HUES48 (cell line): ENCODE results near the gene WNT9A.

Experiments used
- H3K27ac ChIP-seq: one replicate; pipeline ENCODE4 v1.7.0; 2013; ENCODE audit warnings: low read depth, low read length, inconsistent platforms
- H3K27me3 ChIP-seq: 2 replicates; pipeline ENCODE4 v1.6.1; 2013; ENCODE audit warnings: mild to moderate bottlenecking, low read length; ENCODE audit not compliant: control insufficient read depth, insufficient read depth
- H3K36me3 ChIP-seq: 2 replicates; pipeline ENCODE4 v1.6.1; 2013; ENCODE audit warnings: low read length; ENCODE audit not compliant: control insufficient read depth, insufficient read depth
- H3K4me1 ChIP-seq: 2 replicates; pipeline ENCODE4 v1.6.1; 2013; ENCODE audit warnings: mild to moderate bottlenecking, low read length; ENCODE audit not compliant: control insufficient read depth, insufficient read depth
- H3K4me3 ChIP-seq: 2 replicates; pipeline ENCODE4 v1.5.1; 2013; ENCODE audit warnings: mild to moderate bottlenecking, low read depth, low read length
- H3K9ac ChIP-seq: 2 replicates; pipeline ENCODE4 v1.6.1; 2013; ENCODE audit warnings: mild to moderate bottlenecking, low read depth, low read length, moderate library complexity
- H3K9me3 ChIP-seq: 2 replicates; pipeline ENCODE4 v1.6.1; 2013; ENCODE audit warnings: low read length; ENCODE audit not compliant: control insufficient read depth, insufficient read depth

Gene WNT9A

DNA sequence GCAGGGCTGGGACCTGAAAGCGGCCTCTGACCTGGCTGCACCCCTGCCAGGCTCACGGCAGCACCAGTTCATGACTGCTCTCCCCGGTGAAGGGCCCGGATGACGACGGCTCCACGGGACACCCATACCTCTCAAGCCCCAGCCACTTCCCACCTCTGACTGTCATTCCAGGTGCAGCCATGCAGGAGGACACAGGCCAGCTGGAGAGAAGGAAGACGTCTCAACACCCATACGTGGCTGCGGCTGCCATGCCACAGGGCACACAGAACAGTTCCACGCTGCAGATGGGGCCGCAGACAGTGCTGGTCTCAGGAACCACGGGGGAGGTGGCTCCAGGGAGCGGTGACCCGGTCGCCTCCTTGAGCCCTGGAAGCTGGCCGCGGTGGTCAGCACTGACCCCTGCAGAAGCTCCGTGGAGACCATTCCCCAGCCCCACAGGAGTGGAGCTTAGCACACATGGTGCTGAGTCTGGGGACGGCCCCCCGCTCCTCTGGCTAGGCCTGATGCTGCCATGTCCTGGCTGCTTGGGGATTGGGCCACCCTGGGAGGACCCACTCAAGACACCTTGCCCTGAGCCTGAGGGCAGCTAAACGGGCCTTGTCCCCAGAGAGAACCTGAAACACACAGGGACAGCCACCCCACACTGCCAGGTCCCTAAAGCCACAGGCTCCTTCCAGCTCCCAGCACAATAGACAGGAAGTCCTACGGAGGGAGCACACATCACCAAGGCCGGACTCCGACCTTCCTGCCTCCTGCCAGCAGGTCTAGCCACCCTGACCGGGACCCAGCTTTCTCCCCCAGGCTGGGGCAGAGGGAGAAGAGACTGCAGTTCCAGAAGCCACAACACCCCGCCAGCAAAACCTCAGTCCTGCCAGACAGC is 8.6 kb downstream of the WNT9A start:
- H3K9ac ChIP-seq: no peak overlapping the region
- H3K4me3 ChIP-seq: no peak overlapping the region
- no peaks in the 10 kb centered on the region for H3K27me3 ChIP-seq
- no peaks in the 10 kb centered on the region for H3K36me3 ChIP-seq
- no peaks in the 10 kb centered on the region for H3K9me3 ChIP-seq
- no peak overlapping the region for H3K27ac ChIP-seq
- H3K4me1 ChIP-seq: no peaks in the 10 kb centered on the region

DNA sequence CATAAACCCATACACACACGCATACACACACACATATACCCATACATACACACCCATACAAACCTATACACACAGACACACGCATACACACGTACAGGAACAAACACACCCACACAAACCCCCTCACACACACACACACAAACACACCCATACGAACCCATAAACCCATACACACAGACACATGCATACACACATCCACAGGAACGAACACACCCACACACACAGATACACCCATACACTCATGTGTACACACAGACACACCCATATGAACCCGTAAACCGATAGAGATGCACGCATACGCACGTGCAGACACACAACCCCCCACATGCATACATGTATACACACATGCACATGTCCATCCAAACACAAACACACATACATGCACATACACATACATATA is 9.5 kb downstream of the WNT9A start:
- Histone ChIP-seq H3K4me3 (no peak overlapping the region), H3K36me3 (no peaks in the 10 kb centered on the region), H3K27me3 (no peaks in the 10 kb centered on the region), H3K9me3 (no peaks in the 10 kb centered on the region), H3K9ac (no peak overlapping the region), H3K27ac (no peak overlapping the region), H3K4me1 (no peaks in the 10 kb centered on the region)

DNA sequence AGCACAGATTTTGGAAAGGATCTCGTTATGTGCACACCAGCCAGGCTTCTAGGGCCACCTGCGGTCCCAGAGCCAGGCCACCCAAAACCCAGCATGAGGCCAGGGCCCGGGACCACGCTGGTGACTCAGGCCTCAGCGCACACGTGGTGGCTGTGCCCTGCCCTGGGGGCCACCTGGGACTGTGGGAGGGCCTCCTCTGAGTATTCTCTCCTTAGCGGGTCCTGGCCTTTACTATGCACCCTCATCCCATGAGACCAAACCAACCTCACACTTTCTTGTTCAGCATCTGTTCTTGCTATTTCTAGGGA is 9.9 kb downstream of the WNT9A start:
- Histone ChIP-seq H3K9ac (no peak overlapping the region), H3K27ac (no peak overlapping the region), H3K4me1 (no peaks in the 10 kb centered on the region)

DNA sequence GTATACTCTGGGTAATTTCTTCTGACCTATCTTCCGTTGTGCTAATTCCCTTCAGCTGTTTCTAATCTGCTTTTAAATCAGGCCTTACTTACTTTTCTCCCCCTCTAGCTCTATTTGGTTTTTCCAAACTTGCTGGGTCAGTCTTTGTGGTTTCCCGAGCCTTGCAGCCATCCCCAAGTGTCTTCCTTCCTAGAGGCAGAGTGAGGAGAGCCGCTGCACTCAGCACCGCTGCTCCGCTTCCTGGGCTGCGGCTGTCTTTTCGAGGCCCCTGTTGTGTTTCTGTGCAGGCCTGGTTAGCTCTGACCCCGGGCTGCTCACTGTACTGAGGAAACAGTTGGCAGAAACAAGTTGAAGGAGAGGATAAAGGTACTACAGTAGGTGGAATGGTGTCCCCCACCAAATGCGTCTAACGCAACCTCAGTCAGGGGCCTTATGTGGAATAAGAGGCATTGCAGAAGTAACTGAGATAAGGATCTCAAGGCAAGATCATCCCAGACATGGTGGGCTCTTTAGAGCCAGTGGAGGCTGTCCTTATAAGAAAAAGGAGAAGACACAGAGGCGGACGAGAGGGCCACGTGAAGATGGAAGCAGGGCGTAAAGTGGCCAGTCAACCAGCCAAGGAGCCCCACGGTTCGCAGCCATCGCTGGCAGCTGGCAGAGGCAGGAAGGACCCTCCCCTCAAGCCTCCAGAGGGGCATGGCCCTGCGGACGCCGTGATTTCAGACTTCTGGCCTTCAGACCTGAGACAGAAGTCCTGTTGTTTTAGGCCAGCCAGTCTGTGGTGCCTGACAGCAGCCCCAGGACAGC is 10.5 kb downstream of the WNT9A start:
- no peaks in the 10 kb centered on the region for H3K4me1 ChIP-seq
- H3K27ac ChIP-seq: no peak overlapping the region
- H3K36me3 ChIP-seq: no peaks in the 10 kb centered on the region
- no peaks in the 10 kb centered on the region for H3K27me3 ChIP-seq
- no peak overlapping the region for H3K4me3 ChIP-seq
- H3K9ac ChIP-seq: no peak overlapping the region
- no peaks in the 10 kb centered on the region for H3K9me3 ChIP-seq

More for the DNA sequence above, 9.9 kb downstream of the WNT9A start:
- no peaks in the 10 kb centered on the region for H3K9me3 ChIP-seq
- H3K4me3 ChIP-seq: no peak overlapping the region
- H3K36me3 ChIP-seq: no peaks in the 10 kb centered on the region
- H3K27me3 ChIP-seq: no peaks in the 10 kb centered on the region

DNA sequence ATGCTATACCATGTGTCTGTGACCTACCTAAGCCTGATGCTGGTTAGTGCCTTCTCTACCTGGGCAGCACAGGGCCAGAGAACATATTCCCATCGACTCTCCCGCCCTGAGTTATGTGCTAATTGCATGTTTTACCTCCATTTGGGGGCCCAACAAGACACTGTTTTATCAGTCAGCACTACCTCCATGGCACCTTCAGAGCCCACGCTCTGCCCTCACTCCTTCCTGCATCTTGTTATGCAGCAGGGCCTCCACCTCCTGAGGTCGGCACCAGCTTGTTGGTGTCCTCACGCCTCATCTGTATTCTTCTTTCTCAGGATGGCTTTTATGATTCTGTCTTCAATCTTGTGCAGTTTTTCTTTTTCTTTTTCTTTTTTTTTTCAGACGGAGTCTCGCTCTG is 11.9 kb downstream of the WNT9A start:
- no peaks in the 10 kb centered on the region for H3K27me3 ChIP-seq
- H3K4me1 ChIP-seq: no peaks in the 10 kb centered on the region
- H3K9me3 ChIP-seq: no peaks in the 10 kb centered on the region
- no peak overlapping the region for H3K9ac ChIP-seq
- H3K36me3 ChIP-seq: no peaks in the 10 kb centered on the region
- H3K4me3 ChIP-seq: no peak overlapping the region
- H3K27ac ChIP-seq: no peak overlapping the region

DNA sequence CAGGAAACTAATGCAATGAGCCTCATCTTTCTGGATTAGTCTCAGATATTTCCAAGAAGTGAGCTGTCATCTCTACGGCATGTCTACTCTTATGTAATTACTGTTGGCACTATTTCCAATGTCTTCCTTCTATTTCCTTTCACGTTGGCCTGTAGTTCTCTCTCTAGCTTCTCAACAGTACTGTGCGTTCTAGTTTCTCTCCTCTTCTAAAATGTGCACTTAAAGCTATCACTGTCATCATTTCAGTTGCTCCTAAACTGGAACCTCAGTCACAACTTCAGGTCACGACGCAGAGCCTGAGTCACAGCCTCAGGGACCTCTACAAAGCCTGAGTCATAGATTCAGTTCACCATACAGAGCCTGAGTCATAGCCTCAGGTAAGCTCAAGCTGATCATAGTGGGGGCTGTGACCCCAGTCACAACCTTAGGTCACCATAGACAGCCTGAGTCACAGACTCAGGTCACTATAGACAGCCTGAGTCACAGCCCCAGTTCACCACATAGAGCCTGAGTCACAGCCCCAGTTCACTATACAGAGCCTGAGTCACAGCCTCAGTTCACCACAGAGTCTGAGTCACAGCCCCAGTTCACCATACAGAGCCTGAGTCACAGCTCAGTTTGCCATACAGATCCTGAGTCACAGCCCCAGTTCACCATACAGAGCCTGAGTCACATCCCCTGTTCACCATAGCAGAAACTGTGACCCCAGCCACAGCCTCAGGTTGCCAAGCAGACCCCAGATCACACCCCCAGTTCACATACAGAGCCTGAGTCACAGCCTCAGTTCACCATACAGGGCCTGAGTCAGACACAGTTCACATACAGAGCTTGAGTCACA is 13.0 kb downstream of the WNT9A start:
- H3K9me3 ChIP-seq: no peaks in the 10 kb centered on the region
- no peaks in the 10 kb centered on the region for H3K36me3 ChIP-seq
- H3K9ac ChIP-seq: no peak overlapping the region
- no peak overlapping the region for H3K4me3 ChIP-seq
- no peaks in the 10 kb centered on the region for H3K4me1 ChIP-seq
- no peak overlapping the region for H3K27ac ChIP-seq
- H3K27me3 ChIP-seq: no peaks in the 10 kb centered on the region

DNA sequence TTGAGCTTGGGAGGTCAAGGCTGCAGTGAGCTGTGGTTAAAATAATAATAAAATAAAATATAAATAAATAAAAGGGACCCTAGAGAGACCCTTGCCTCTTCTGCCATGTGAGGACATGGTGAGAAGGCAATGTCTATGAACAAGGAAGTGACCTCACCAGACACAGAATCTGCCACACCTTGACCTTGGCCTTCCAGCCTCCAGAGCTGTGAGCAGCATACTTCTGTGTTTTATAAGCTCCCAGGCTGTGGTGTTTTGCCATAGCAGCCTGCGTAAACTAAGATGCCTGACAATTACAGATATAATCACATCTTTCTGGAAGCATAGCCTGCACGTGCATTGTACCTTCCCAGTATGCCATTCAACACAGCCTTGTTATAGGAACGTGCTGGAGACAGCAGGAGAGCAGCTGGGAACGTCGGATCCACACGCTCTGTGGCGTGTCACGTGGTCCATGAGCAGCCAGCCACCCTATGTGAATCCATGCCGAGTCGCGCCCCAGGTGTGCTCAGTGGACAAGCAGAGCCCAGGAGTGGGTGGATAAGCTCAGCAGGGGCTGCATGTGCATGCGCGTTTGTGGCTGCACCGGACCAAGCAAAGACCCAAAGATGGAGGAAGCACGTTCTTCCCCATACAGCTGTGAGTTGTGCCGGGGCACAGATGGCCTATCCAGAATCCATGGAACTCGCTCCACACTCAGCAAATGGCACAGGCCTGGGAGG is 17.8 kb downstream of the WNT9A start:
- no peaks in the 10 kb centered on the region for H3K9me3 ChIP-seq
- no peaks in the 10 kb centered on the region for H3K4me1 ChIP-seq
- H3K27ac ChIP-seq: no peak overlapping the region
- no peak overlapping the region for H3K9ac ChIP-seq
- H3K27me3 ChIP-seq: no peaks in the 10 kb centered on the region
- H3K36me3 ChIP-seq: no peaks in the 10 kb centered on the region
- no peak overlapping the region for H3K4me3 ChIP-seq

DNA sequence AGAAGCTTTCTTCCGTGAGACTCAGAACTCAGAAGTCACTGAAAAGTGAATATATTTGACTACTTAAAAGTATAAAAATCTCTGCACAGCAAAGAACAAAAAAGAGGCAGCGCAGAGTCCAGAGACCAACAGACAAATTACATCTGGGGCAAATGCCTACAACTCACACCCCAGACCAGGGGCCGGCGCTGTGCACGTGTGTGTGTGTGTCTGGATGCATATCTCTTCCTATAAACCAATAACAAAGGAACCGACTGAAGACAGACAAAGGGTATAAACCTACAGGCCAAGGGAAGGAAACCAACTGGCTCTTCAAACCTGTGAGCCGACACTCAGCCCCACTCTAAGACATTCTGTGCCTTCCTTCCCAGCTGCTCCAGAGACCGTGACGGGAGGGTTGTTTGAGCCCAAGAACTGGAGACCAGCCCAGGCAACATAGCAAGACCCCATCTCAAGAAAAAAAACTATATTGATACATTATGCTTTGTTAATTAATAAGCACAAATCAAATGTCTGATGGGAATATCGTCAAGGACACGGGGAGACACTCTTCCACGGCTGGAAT is 18.8 kb downstream of the WNT9A start:
- no peaks in the 10 kb centered on the region for H3K4me1 ChIP-seq
- H3K9me3 ChIP-seq: no peaks in the 10 kb centered on the region
- no peaks in the 10 kb centered on the region for H3K36me3 ChIP-seq
- no peaks in the 10 kb centered on the region for H3K27me3 ChIP-seq
- H3K9ac ChIP-seq: no peak overlapping the region
- no peak overlapping the region for H3K27ac ChIP-seq
- no peak overlapping the region for H3K4me3 ChIP-seq

DNA sequence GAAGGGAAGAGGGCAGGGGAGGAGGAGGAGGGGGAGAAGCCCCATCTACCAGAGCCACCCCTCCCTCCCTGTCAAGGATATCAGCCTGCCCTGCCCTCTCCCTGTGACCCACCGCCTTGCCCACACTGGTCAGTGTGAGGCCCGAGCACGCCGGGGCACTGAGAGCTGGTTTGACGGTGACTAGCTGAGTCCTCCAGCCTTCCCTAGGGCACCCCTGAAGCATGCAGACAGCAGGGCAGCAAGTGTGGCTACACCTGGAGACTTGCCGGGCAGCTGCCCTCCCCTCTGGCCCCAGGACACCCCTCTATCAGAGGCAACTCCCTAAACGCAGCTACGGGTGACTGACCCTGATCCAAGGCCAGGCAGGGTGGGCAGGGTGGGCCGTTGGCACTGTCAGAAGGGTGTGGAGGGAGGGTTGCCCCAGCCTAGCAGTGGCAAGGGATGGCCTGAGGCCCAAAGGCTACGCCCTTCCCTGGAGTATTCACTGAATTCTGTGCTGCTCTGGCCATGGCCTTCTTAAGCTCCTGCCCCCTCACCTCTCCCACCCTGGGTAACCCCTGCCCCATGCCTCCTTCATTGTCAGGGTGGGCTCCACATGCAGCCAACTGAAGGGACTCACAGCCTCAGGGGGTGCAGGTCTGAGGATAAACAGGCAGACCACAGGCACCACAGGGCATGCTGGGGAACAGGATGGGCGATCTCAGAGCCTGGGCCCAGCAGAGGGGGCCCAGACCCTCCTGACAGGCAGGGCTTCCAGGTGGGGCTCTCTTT is 19.6 kb downstream of the WNT9A start:
- H3K4me1 ChIP-seq: no peaks in the 10 kb centered on the region; the same call in 1 of the 2 replicates
- H3K27me3 ChIP-seq: no peaks in the 10 kb centered on the region
- no peak overlapping the region for H3K27ac ChIP-seq
- H3K9me3 ChIP-seq: no peaks in the 10 kb centered on the region
- no peak overlapping the region for H3K4me3 ChIP-seq
- no peaks in the 10 kb centered on the region for H3K36me3 ChIP-seq
- H3K9ac ChIP-seq: no peak overlapping the region
